ENCODE measurements around the gene HDAC10.

The HDAC10 gene

DNA sequence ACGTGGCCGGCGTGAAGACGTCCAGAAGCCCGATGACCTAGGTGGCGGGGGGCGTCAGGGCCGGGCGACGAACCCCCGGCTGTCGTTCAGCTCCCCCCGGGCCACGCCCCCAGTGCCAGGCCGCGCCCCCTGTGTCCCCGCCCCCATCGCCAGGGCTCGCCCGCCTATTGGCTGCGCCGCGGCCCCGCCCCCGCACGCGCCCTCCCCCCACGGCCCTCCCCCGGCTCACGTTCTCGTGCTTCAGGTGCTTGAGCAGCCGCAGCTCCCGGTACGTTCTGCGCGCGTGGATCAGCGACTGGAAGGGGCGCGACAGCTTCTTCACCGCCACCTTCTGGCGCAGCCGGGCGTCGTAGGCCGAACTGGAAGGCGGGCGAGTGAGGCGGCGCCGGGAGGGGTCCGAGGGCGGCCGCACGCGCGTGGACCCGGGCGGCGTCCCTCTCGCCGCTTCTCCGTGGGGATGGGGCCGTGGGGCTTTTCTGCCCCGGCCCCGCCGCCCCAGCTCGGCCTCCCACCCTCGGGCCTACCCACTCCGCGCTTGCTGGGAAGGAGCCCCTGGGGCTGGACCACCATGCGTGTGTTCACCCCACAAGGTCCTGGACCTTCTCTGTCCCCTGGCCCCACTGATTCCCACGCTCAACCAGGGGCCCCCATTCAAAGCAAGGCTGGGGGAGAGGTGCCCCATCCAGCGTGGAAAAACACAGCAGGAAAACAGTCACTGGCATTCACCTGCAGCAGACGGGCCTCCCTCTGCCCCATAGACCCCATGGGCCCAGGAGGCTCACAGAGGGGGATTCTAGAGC lies 16.7 kb upstream of the HDAC10 start:
- Histone ChIP-seq H4K20me1 (ENCODE audit: insufficient read depth, low read length) (no peaks in the 10 kb centered on the region), H3K4me1 (ENCODE audit: low read length) (peaks cover 21% of the 10 kb centered on the region), H3K79me2 (ENCODE audit: low read length) (no peaks in the 10 kb centered on the region), H3K36me3 (replicated peaks; ENCODE audit: low read depth, low read length) (no peaks in the 10 kb centered on the region), H3K4me3 (ENCODE audit: low read length) (no peak overlapping the region), H3K9ac (ENCODE audit: low read length) (no peak overlapping the region), H3K9me3 (ENCODE audit: insufficient read depth, low read length) (no peaks in the 10 kb centered on the region), H3K27me3 (ENCODE audit: low read depth, low read length) (no peaks in the 10 kb centered on the region), H3K4me2 (ENCODE audit: low read length) (no peak overlapping the region), H2AFZ (ENCODE audit: low read depth, low read length) (no peak overlapping the region), H3K27ac (ENCODE audit: low read length) (no peak overlapping the region)
- TF ChIP-seq, protein P1, sequence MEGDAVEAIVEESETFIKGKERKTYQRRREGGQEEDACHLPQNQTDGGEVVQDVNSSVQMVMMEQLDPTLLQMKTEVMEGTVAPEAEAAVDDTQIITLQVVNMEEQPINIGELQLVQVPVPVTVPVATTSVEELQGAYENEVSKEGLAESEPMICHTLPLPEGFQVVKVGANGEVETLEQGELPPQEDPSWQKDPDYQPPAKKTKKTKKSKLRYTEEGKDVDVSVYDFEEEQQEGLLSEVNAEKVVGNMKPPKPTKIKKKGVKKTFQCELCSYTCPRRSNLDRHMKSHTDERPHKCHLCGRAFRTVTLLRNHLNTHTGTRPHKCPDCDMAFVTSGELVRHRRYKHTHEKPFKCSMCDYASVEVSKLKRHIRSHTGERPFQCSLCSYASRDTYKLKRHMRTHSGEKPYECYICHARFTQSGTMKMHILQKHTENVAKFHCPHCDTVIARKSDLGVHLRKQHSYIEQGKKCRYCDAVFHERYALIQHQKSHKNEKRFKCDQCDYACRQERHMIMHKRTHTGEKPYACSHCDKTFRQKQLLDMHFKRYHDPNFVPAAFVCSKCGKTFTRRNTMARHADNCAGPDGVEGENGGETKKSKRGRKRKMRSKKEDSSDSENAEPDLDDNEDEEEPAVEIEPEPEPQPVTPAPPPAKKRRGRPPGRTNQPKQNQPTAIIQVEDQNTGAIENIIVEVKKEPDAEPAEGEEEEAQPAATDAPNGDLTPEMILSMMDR (IDR thresholded peaks at IDR 0.05; ENCODE audit: low read depth, low read length) = no peak
- no peak for TF ChIP-seq EZH2phosphoT487 (IDR thresholded peaks at IDR 0.05; ENCODE audit: low read depth)

DNA sequence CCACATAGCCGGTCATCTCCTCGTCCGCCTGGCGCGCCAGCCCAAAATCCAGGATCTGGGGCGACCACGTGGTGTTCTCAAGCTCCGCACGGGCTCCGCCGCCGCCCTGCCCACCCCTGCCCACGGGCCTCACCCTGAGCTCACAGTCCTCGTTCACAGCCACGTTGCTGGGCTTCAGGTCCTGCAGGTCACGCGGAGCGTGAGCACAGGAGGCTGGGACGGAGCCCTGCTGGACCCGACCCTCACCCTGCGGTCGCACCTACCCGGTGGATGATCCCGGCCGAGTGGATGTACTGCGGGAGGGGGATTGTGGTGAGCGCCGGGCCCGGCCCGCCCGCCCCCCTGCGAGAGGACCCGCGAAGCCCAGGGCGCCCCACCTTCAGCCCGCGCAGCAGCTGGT lies 15.9 kb upstream of the HDAC10 start:
- no peak overlapping the region for H3K27ac ChIP-seq (ENCODE audit: low read length)
- H3K9ac ChIP-seq (ENCODE audit: low read length) = no peak overlapping the region
- H4K20me1 ChIP-seq (ENCODE audit: insufficient read depth, low read length) = no peaks in the 10 kb centered on the region
- H3K79me2 ChIP-seq (ENCODE audit: low read length) = no peaks in the 10 kb centered on the region
- H3K4me2 ChIP-seq (ENCODE audit: low read length) = no peak overlapping the region
- TF ChIP-seq EZH2phosphoT487 (IDR thresholded peaks at IDR 0.05; ENCODE audit: low read depth) = no peak
- TF ChIP-seq, protein P1 (IDR thresholded peaks at IDR 0.05; ENCODE audit: low read depth, low read length) = no peak
- no peaks in the 10 kb centered on the region for H3K9me3 ChIP-seq (ENCODE audit: insufficient read depth, low read length)
- H2AFZ ChIP-seq (ENCODE audit: low read depth, low read length) = no peak overlapping the region
- peaks cover 29% of the 10 kb centered on the region for H3K4me1 ChIP-seq (ENCODE audit: low read length)
- no peaks in the 10 kb centered on the region for H3K36me3 ChIP-seq (replicated peaks; ENCODE audit: low read depth, low read length)
- no peak overlapping the region for H3K4me3 ChIP-seq (ENCODE audit: low read length)
- H3K27me3 ChIP-seq (ENCODE audit: low read depth, low read length) = no peaks in the 10 kb centered on the region

DNA sequence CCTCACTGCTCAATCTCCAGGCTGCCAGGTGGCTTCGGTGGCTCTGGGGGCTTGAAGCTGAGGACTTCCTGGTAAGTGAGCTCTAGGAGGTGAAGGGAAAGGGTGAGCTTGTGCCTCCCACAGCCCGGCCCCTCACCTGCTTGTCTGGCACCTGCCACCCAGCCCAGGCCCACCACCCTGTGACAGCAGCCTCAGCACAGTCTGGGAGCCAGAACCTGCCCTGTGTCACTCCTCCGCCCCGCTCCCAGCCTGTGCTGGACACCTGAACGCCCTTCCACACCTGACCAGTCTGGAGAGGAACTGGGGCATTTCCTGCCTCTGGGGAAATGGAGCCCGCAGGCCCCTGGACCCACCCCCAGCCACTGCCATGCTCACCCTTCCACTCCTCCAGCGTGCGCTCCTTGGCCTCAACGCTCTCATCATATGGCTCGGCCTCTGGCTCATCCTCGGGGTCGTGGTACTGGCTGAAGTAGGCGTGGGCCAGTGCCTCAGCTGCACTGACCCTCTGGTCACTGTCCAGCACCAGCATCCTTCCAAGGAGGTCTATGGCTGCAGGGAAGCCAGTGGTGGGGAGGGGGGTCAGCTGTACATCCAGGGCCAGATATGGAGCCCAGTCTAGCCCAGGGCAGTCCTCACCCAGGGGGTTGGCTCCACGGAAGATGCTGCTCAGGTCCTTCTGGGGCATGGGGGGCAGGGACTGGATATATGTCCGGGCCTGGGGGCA lies 14.0 kb upstream of the HDAC10 start:
- Histone ChIP-seq H3K27me3 (ENCODE audit: low read depth, low read length) (no peaks in the 10 kb centered on the region), H3K36me3 (replicated peaks; ENCODE audit: low read depth, low read length) (no peaks in the 10 kb centered on the region), H3K79me2 (ENCODE audit: low read length) (peaks cover 10% of the 10 kb centered on the region), H2AFZ (ENCODE audit: low read depth, low read length) (no peak overlapping the region), H3K27ac (ENCODE audit: low read length) (no peak overlapping the region), H3K4me1 (ENCODE audit: low read length) (peaks cover 26% of the 10 kb centered on the region), H3K9ac (ENCODE audit: low read length) (no peak overlapping the region), H3K4me2 (ENCODE audit: low read length) (no peak overlapping the region), H3K9me3 (ENCODE audit: insufficient read depth, low read length) (no peaks in the 10 kb centered on the region), H3K4me3 (ENCODE audit: low read length) (no peak overlapping the region), H4K20me1 (ENCODE audit: insufficient read depth, low read length) (no peaks in the 10 kb centered on the region)
- TF ChIP-seq EZH2phosphoT487 (IDR thresholded peaks at IDR 0.05; ENCODE audit: low read depth) = no peak
- TF ChIP-seq, protein P1 (IDR thresholded peaks at IDR 0.05; ENCODE audit: low read depth, low read length) = no peak

DNA sequence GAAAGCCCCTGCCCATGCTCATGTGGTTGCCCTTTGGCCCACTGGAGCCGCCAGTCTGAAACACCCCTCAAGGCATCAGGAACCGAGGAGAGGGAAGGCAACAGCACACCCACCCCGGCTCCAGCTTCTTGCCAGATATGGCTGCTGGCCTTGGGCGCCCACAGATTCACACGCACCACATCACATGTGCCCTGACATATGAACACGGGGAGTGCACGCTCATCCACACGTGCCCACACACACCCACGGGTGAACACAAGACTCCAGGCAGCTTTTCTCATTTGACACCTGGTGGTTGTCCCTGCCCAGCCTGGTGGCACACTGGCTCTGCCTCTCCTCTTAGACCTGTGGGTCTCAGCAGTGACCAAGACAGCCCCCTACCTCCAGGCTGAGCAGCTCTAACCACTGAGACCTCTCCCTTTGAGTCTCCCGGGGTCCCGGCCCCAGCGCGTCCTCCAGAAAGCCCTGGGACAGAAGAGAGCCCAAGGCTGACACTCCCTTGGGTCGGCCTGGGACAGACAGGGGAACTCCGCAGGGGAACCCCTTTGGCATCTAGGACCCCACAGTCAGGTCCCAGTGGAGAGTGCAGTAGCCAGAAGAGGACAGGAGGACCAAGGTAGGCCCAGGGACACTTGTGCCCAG lies 13.2 kb upstream of the HDAC10 start:
- TF ChIP-seq EZH2phosphoT487 (IDR thresholded peaks at IDR 0.05; ENCODE audit: low read depth) = no peak
- TF ChIP-seq, protein P1 (IDR thresholded peaks at IDR 0.05; ENCODE audit: low read depth, low read length) = no peak
- Histone ChIP-seq H2AFZ (ENCODE audit: low read depth, low read length) (no peak overlapping the region), H3K27ac (ENCODE audit: low read length) (no peak overlapping the region), H3K27me3 (ENCODE audit: low read depth, low read length) (no peaks in the 10 kb centered on the region), H3K36me3 (replicated peaks; ENCODE audit: low read depth, low read length) (no peaks in the 10 kb centered on the region), H3K4me1 (ENCODE audit: low read length) (peaks cover 22% of the 10 kb centered on the region), H3K4me3 (ENCODE audit: low read length) (no peak overlapping the region), H4K20me1 (ENCODE audit: insufficient read depth, low read length) (no peaks in the 10 kb centered on the region), H3K9ac (ENCODE audit: low read length) (no peak overlapping the region), H3K9me3 (ENCODE audit: insufficient read depth, low read length) (no peaks in the 10 kb centered on the region), H3K4me2 (ENCODE audit: low read length) (no peak overlapping the region), H3K79me2 (ENCODE audit: low read length) (peaks cover 17% of the 10 kb centered on the region)

Measured in OCI-LY3 (cell line).